HepG2 (cell line): ENCODE data around the gene BCL2L13. TPM values are rescaled to one million over a fixed set of nuclear protein-coding genes. Genes with fewer than 3 reads are reported as not detected.

Experiments used
- CHD4 ChIP-seq: fragments of 200-600 bp; sonication (generic); IDR thresholded peaks from 2 replicates; pipeline ENCODE4 v1.7.0; 2017; ENCODE audit warnings: mild to moderate bottlenecking, low read length, borderline replicate concordance
- DNMT3B ChIP-seq: conservative IDR thresholded peaks from 2 replicates; pipeline ENCODE4 v1.6.1; 2016; ENCODE audit warnings: missing biosample characterization, control low read depth
- JUND ChIP-seq: sonication (generic); formaldehyde crosslinking; IDR thresholded peaks from 2 replicates; pipeline ENCODE4 v1.8.0; 2022; ENCODE audit warnings: mild to moderate bottlenecking, missing genetic modification reagents
- KLF9 ChIP-seq: IDR thresholded peaks from 2 replicates; pipeline ENCODE4 v1.6.1; 2016; ENCODE audit warnings: low read depth
- MEIS2 ChIP-seq: sonication (generic); formaldehyde crosslinking; IDR thresholded peaks from 2 replicates; pipeline ENCODE4 v1.9.0; 2021; ENCODE audit warnings: mild to moderate bottlenecking, missing genetic modification reagents
- PHF8 ChIP-seq: sonication (generic); formaldehyde crosslinking; IDR thresholded peaks from 2 replicates; pipeline ENCODE4 v1.5.0; 2020; ENCODE audit warnings: missing genetic modification reagents
- POLR2AphosphoS5 ChIP-seq: IDR thresholded peaks from 2 replicates; pipeline ENCODE4 v1.6.1; 2012; ENCODE audit warnings: low read depth, low read length
- ZFP1 ChIP-seq: IDR thresholded peaks from 2 replicates; pipeline ENCODE4 v1.6.1; 2016
- ZNF138 ChIP-seq: sonication (generic); formaldehyde crosslinking; IDR thresholded peaks from 2 replicates; pipeline ENCODE4 v1.5.0; 2020; ENCODE audit warnings: mild to moderate bottlenecking, low read depth, missing genetic modification reagents
- ZNF747 ChIP-seq: sonication (generic); formaldehyde crosslinking; IDR thresholded peaks from 2 replicates; pipeline ENCODE4 v1.8.1; 2023; ENCODE audit warnings: missing genetic modification reagents, mild to moderate bottlenecking, borderline replicate concordance
- ZSCAN20 ChIP-seq: sonication (generic); formaldehyde crosslinking; IDR thresholded peaks from 2 replicates; pipeline ENCODE4 v1.4.0; 2020; ENCODE audit warnings: missing genetic modification reagents, mild to moderate bottlenecking, borderline replicate concordance
- polyA plus RNA-seq, 8 experiments: library from polyadenylated mRNA; depleted of rRNA in 3 of 8; stranded (reverse) in 7 of 8; unstranded in 1 of 8; fragments of >200 nt; fragmentation: Illumina TruSeq in 4 of 8; extraction: Trizol in 4 of 8; gene quantifications; 2 replicates each; pipeline versions ENCODE4 v1.2.1 to v1.2.3, GENCODE V29; 2011 to 2016; ENCODE audit warnings: low read depth in 4 of 8, missing spikeins in 1 of 8, mixed read lengths in 1 of 8; ENCODE audit not compliant: insufficient read depth in 1 of 8
- total RNA-seq, 5 experiments: library from RNA; depleted of rRNA; stranded (reverse); fragments of >200 nt; fragmentation: Illumina TruSeq; extraction: Trizol; gene quantifications; 2 replicates each; pipeline ENCODE4 v1.2.3, GENCODE V29; 2016; ENCODE audit warnings: low read depth in 1 of 5
- TF ChIP-seq, protein P1 (sequence below): sonication (generic); formaldehyde crosslinking; IDR thresholded peaks from 2 replicates; pipeline ENCODE4 v1.4.0; 2020; ENCODE audit warnings: missing genetic modification reagents
- TF ChIP-seq, protein P2 (sequence below): sonication (generic); formaldehyde crosslinking; IDR thresholded peaks from 2 replicates; pipeline ENCODE4 v1.5.0; 2020; ENCODE audit warnings: mild to moderate bottlenecking, missing genetic modification reagents
- TF ChIP-seq, protein P3 (sequence below), 2 experiments: sonication (generic) in 1 of 2; formaldehyde crosslinking in 1 of 2; IDR thresholded peaks; 2 replicates each; pipeline versions ENCODE4 v1.4.0 to v1.6.1; 2016 to 2020; ENCODE audit warnings: borderline replicate concordance in 1 of 2, low read depth in 1 of 2, mild to moderate bottlenecking in 1 of 2, missing genetic modification reagents in 1 of 2
- TF ChIP-seq, protein P4 (sequence below): conservative IDR thresholded peaks from 2 replicates; pipeline ENCODE4 v1.6.1; 2018; ENCODE audit warnings: missing genetic modification reagents
- TF ChIP-seq, protein P5 (sequence below): sonication (generic); formaldehyde crosslinking; IDR thresholded peaks from 2 replicates; pipeline ENCODE4 v1.4.0; 2020; ENCODE audit warnings: missing genetic modification reagents

The BCL2L13 gene
- total and polyA plus RNA-seq, 2 of the 13 experiments (the other 11 are each of a cell fraction or from before 2014, with no cell fraction given), result 13.5 to 14.6 TPM

DNA sequence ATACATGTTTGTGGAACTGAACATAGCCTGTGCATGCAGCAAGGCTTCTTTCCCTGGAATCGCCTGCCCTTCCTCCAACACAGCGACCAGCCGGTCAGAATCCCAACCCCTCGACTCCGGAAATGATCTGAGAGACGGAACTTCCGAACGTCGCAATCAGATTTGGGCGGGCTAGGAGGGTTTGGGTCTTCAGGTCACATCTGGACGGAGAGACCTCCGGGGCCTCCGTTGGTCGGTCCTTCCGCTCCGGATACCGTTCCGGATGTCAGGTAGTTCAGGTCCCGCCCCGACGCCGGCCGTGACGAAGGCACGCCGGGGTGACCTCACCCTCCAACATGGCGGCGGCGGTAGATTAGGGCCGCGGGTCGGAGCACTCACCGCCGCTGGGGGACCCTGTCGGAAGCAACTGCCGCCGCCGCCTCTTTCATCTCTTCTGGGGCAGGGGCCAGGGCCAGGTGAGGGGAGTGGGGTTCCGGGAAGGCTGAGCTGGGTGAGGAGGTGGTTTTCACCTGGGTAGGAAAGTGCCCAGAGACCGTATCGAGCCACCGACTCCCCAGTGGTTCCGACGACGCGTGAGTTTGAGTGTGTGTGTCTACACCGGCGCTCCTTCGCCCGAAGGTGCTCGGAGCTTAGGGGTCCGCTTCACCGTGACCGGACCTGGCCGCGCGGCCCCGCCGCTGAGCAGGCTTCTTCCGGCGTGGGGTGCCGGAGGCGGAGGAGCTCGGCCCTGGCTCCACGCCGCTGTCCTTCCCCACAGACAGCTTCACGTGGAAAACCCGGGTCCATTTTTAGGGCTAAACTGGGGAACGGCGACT is at the start of gene BCL2L13 (continued):
- TF ChIP-seq ZSCAN20 (no peak), JUND (CRISPR knock-in tag) (peak; percentile 76), ZNF747 (CRISPR knock-in tag) (peak; percentile 83; the same call in 1 of the 2 replicates), ZFP1 (CRISPR knock-in tag) (no peak), KLF9 (peak; percentile 56; the same call in 1 of the 2 replicates), ZNF138 (CRISPR knock-in tag) (0 out of 2 replicates have a peak, but pooled peaks have one; percentile 46), PHF8 (CRISPR knock-in tag) (peak; percentile 77), MEIS2 (no peak), CHD4 (no peak), POLR2AphosphoS5 (peak; percentile 96), DNMT3B (CRISPR knock-in tag) (peak; percentile 29; the same call in 1 of the 2 replicates)
- TF ChIP-seq, protein P1, sequence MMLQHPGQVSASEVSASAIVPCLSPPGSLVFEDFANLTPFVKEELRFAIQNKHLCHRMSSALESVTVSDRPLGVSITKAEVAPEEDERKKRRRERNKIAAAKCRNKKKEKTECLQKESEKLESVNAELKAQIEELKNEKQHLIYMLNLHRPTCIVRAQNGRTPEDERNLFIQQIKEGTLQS, result peak; percentile 92
- TF ChIP-seq, protein P2, sequence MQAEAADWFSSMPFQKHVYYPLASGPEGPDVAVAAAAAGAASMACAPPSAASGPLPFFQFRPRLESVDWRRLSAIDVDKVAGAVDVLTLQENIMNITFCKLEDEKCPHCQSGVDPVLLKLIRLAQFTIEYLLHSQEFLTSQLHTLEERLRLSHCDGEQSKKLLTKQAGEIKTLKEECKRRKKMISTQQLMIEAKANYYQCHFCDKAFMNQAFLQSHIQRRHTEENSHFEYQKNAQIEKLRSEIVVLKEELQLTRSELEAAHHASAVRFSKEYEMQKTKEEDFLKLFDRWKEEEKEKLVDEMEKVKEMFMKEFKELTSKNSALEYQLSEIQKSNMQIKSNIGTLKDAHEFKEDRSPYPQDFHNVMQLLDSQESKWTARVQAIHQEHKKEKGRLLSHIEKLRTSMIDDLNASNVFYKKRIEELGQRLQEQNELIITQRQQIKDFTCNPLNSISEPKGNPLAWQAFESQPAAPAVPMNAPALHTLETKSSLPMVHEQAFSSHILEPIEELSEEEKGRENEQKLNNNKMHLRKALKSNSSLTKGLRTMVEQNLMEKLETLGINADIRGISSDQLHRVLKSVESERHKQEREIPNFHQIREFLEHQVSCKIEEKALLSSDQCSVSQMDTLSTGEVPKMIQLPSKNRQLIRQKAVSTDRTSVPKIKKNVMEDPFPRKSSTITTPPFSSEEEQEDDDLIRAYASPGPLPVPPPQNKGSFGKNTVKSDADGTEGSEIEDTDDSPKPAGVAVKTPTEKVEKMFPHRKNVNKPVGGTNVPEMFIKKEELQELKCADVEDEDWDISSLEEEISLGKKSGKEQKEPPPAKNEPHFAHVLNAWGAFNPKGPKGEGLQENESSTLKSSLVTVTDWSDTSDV, result peak; percentile 34; the same call in 1 of the 2 replicates
- TF ChIP-seq, protein P3, sequence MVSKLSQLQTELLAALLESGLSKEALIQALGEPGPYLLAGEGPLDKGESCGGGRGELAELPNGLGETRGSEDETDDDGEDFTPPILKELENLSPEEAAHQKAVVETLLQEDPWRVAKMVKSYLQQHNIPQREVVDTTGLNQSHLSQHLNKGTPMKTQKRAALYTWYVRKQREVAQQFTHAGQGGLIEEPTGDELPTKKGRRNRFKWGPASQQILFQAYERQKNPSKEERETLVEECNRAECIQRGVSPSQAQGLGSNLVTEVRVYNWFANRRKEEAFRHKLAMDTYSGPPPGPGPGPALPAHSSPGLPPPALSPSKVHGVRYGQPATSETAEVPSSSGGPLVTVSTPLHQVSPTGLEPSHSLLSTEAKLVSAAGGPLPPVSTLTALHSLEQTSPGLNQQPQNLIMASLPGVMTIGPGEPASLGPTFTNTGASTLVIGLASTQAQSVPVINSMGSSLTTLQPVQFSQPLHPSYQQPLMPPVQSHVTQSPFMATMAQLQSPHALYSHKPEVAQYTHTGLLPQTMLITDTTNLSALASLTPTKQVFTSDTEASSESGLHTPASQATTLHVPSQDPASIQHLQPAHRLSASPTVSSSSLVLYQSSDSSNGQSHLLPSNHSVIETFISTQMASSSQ (IDR thresholded peaks at IDR 0.05; ENCODE audit: low read depth), result no peak
- TF ChIP-seq, protein P3 (CRISPR knock-in tag; IDR thresholded peaks at IDR 0.05; ENCODE audit: borderline replicate concordance), result 0 out of 2 replicates have a peak, but pooled peaks have one; percentile 20
- TF ChIP-seq, protein P4, sequence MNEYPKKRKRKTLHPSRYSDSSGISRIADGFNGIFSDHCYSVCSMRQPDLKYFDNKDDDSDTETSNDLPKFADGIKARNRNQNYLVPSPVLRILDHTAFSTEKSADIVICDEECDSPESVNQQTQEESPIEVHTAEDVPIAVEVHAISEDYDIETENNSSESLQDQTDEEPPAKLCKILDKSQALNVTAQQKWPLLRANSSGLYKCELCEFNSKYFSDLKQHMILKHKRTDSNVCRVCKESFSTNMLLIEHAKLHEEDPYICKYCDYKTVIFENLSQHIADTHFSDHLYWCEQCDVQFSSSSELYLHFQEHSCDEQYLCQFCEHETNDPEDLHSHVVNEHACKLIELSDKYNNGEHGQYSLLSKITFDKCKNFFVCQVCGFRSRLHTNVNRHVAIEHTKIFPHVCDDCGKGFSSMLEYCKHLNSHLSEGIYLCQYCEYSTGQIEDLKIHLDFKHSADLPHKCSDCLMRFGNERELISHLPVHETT (CRISPR knock-in tag), result peak; percentile 95
- TF ChIP-seq, protein P5, sequence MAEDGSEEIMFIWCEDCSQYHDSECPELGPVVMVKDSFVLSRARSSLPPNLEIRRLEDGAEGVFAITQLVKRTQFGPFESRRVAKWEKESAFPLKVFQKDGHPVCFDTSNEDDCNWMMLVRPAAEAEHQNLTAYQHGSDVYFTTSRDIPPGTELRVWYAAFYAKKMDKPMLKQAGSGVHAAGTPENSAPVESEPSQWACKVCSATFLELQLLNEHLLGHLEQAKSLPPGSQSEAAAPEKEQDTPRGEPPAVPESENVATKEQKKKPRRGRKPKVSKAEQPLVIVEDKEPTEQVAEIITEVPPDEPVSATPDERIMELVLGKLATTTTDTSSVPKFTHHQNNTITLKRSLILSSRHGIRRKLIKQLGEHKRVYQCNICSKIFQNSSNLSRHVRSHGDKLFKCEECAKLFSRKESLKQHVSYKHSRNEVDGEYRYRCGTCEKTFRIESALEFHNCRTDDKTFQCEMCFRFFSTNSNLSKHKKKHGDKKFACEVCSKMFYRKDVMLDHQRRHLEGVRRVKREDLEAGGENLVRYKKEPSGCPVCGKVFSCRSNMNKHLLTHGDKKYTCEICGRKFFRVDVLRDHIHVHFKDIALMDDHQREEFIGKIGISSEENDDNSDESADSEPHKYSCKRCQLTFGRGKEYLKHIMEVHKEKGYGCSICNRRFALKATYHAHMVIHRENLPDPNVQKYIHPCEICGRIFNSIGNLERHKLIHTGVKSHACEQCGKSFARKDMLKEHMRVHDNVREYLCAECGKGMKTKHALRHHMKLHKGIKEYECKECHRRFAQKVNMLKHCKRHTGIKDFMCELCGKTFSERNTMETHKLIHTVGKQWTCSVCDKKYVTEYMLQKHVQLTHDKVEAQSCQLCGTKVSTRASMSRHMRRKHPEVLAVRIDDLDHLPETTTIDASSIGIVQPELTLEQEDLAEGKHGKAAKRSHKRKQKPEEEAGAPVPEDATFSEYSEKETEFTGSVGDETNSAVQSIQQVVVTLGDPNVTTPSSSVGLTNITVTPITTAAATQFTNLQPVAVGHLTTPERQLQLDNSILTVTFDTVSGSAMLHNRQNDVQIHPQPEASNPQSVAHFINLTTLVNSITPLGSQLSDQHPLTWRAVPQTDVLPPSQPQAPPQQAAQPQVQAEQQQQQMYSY (CRISPR knock-in tag), result no peak
